GM12875 (cell line): ENCODE results near the gene FKTN.

ENCODE experiments used
- H3K4me3 ChIP-seq: one replicate; pipeline ENCODE4 v1.5.1; 2011; ENCODE audit warnings: low read depth, low read length, control low read depth
- CTCF ChIP-seq: IDR thresholded peaks from 2 replicates; pipeline ENCODE4 v1.5.1; 2011; ENCODE audit warnings: low read depth, mild to moderate bottlenecking, control low read depth, inconsistent platforms, low read length, moderate library complexity, borderline replicate concordance; ENCODE audit not compliant: insufficient read depth

Gene FKTN

DNA sequence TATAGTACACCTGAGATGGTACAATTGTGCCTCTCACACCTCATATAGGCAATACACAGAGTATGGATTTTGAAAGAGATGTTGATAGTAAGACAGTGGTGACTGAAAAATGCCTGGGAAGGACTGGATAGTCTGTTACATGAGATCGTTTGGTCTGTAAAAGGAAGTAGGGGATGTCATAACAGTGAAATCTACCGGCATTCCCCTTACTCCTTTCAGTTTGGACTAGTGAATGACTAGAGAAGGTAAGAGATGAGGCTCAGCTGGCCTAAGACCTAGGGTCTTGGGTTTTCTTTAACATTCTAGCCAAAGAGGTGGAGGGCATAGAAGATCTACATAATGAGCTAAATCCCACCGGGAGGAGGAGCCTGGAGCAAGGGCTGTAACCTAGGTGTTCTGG lies 112.4 kb downstream of the FKTN start:
- no peak overlapping the region for H3K4me3 ChIP-seq
- no peak for TF ChIP-seq CTCF

DNA sequence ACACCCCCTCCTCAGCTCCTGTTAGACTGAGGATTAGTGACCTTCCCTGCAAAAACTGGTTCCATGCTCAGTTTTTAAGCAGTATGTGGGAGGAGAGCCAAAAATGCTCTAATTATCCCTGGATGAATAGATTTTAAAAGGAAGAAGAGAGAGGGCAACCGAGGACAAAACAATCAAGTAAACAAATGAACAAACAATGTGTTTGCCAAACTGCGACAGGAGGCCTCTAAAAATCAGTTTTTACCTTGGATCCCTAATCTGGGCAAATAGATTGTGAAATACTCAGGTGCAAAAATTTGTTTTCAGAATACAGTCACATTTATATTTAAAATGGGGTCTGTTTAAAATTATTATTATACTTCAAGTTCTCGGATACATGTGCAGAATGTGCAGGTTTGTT lies 112.8 kb downstream of the FKTN start:
- TF ChIP-seq CTCF: no peak
- H3K4me3 ChIP-seq: no peak overlapping the region

- H3K4me3 ChIP-seq: no peak overlapping the region
- no peak for TF ChIP-seq CTCF
Measured at GRCh38 chr9:105672711-105673234, 114.8 kb downstream of the FKTN start.

- no peak overlapping the region for H3K4me3 ChIP-seq
- no peak for TF ChIP-seq CTCF
Measured at GRCh38 chr9:105673850-105674387, 116.0 kb downstream of the FKTN start.

DNA sequence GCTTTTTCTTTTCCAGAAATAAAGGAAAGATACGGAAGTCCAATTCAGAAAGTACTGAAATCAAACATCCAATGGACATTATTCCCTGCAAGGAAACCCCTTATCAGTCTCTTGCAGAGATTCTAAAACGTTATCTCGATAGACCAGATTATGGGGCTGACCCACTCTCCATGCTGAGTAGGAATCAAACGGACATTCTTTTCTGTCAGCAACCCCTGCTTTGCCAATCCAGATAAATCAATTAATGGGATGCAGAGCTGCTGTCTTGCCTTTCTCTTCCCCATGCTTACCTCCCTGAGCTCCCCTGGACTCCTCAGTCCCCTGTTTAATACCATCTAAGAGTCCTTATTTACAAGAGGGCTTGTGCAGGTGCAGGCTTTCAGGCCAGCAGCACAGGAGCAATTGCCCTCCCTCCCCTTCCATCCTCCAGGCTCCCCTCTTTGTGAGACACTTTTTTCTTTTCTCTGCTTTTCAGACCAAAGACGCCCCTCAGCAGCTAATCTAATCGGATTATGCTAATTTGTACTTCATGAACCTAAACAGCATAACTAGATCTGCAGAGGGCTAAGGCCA lies 118.5 kb downstream of the FKTN start:
- no peak for TF ChIP-seq CTCF
- no peak overlapping the region for H3K4me3 ChIP-seq

DNA sequence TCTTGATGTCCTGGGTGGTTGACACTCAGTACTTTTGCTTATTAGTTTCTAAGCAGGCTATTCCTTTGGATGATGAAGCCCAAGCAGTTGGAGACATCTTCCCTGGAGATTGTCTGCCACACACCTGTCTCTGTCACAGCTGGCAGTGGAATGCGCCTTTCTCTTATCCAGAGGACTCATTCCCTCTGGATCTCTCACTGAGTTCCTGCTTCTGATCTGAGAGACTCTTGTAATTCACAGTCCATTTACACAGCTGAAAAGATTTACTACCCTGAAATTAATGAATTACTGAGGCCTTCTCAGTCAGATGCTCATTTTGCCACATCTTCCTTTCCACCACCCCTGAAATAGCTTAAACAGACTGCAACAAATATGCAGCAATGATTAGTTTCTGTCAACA lies 120.2 kb downstream of the FKTN start:
- no peak for TF ChIP-seq CTCF
- H3K4me3 ChIP-seq: no peak overlapping the region

GRCh38 chr9:105678781-105679180 lies 120.8 kb downstream of the FKTN start:
- no peak for TF ChIP-seq CTCF

More at GRCh38 chr9:105678781-105679180, 120.8 kb downstream of the FKTN start:
- no peak overlapping the region for H3K4me3 ChIP-seq
